Trophoblast cell (in vitro differentiated cells and primary cell): ENCODE results near the gene PHF11.
A peak's percentile ranks its signal among the peaks of the same experiment; 100 is the strongest.

ENCODE experiments used
- DNase-seq, 2 donors: peaks; one replicate each; pipeline ENCODE4 v3.0.0-alpha.2; 2016
- H2AFZ ChIP-seq: 2 replicates; pipeline ENCODE4 v1.6.1; 2013; ENCODE audit warnings: low read length, moderate library complexity, mild to moderate bottlenecking; ENCODE audit not compliant: insufficient read depth, poor library complexity
- H2AK5ac ChIP-seq: 2 replicates; pipeline ENCODE4 v1.6.1; 2013; ENCODE audit warnings: mild to moderate bottlenecking, low read length
- H2BK120ac ChIP-seq: 2 replicates; pipeline ENCODE4 v1.6.1; 2013; ENCODE audit warnings: low read length, mild to moderate bottlenecking, moderate library complexity; ENCODE audit not compliant: insufficient read depth, poor library complexity
- H2BK12ac ChIP-seq: 2 replicates; pipeline ENCODE4 v1.6.1; 2013; ENCODE audit warnings: mild to moderate bottlenecking, low read length, moderate library complexity
- H2BK5ac ChIP-seq: 2 replicates; pipeline ENCODE4 v1.6.1; 2013; ENCODE audit warnings: low read length, low read depth, moderate library complexity, mild to moderate bottlenecking; ENCODE audit not compliant: poor library complexity
- H3K14ac ChIP-seq: 2 replicates; pipeline ENCODE4 v1.6.1; 2013; ENCODE audit warnings: mild to moderate bottlenecking, low read length
- H3K18ac ChIP-seq: 2 replicates; pipeline ENCODE4 v1.6.1; 2013; ENCODE audit warnings: mild to moderate bottlenecking, low read length
- H3K23ac ChIP-seq: 2 replicates; pipeline ENCODE4 v1.6.1; 2013; ENCODE audit warnings: low read length
- H3K27ac ChIP-seq: 2 replicates; pipeline ENCODE4 v1.5.1; 2013; ENCODE audit warnings: low read depth, mild to moderate bottlenecking, inconsistent platforms, low read length, moderate library complexity
- H3K27me3 ChIP-seq: 2 replicates; pipeline ENCODE4 v1.6.1; 2013; ENCODE audit warnings: inconsistent platforms, mild to moderate bottlenecking, low read length, moderate library complexity; ENCODE audit not compliant: insufficient read depth
- H3K36me3 ChIP-seq, 2 experiments: 1 replicate in 1 of 2; 2 replicates in 1 of 2; pipeline ENCODE4 v1.6.1; 2013; ENCODE audit warnings: low read length in 2 of 2, mild to moderate bottlenecking in 2 of 2, moderate library complexity in 1 of 2; ENCODE audit not compliant: insufficient read depth in 2 of 2, control insufficient read depth in 1 of 2
- H3K4ac ChIP-seq: 2 replicates; pipeline ENCODE4 v1.6.1; 2013; ENCODE audit warnings: low read depth, mild to moderate bottlenecking, low read length, moderate library complexity
- H3K4me1 ChIP-seq, 2 experiments: 1 replicate in 1 of 2; 2 replicates in 1 of 2; pipeline ENCODE4 v1.6.1; 2013; ENCODE audit warnings: low read length in 2 of 2, mild to moderate bottlenecking in 2 of 2, moderate library complexity in 1 of 2; ENCODE audit not compliant: insufficient read depth in 2 of 2, control insufficient read depth in 1 of 2
- H3K4me2 ChIP-seq: 2 replicates; pipeline ENCODE4 v1.6.1; 2013; ENCODE audit warnings: inconsistent platforms, mild to moderate bottlenecking, low read length, moderate library complexity
- H3K4me3 ChIP-seq: 2 replicates; pipeline ENCODE4 v1.5.1; 2013; ENCODE audit warnings: mild to moderate bottlenecking, low read depth, low read length, inconsistent platforms
- H3K79me1 ChIP-seq: one replicate; pipeline ENCODE4 v1.6.1; 2013; ENCODE audit warnings: low read length
- H3K79me2 ChIP-seq: 2 replicates; pipeline ENCODE4 v1.6.1; 2013; ENCODE audit warnings: low read length, mild to moderate bottlenecking; ENCODE audit not compliant: control insufficient read depth, insufficient read depth, poor library complexity
- H3K9ac ChIP-seq: 2 replicates; pipeline ENCODE4 v1.6.1; 2013; ENCODE audit warnings: mild to moderate bottlenecking, low read length
- H3K9me3 ChIP-seq: 2 replicates; pipeline ENCODE4 v1.6.1; 2013; ENCODE audit warnings: low read depth, mild to moderate bottlenecking, control low read depth, inconsistent platforms, low read length; ENCODE audit not compliant: insufficient read depth
- H4K12ac ChIP-seq: 2 replicates; pipeline ENCODE4 v1.6.1; 2013; ENCODE audit warnings: low read depth, mild to moderate bottlenecking, low read length, moderate library complexity
- H4K8ac ChIP-seq: 2 replicates; pipeline ENCODE4 v1.6.1; 2013; ENCODE audit warnings: low read depth, mild to moderate bottlenecking, low read length, moderate library complexity
- H4K91ac ChIP-seq: one replicate; pipeline ENCODE4 v1.6.1; 2013; ENCODE audit warnings: low read depth, mild to moderate bottlenecking, low read length, moderate library complexity
- WGBS: extraction: QIAGEN DNeasy Blood & Tissue Kit; methylation state at CpG from one replicate; pipeline ENCODE4 v1.1.7; 2013; ENCODE audit warnings: missing lambda C conversion rate; ENCODE audit not compliant: insufficient read length, insufficient coverage; ENCODE audit errors: extremely low coverage; 5-methylcytosine and 5-hydroxymethylcytosine counted together

Gene PHF11

DNA sequence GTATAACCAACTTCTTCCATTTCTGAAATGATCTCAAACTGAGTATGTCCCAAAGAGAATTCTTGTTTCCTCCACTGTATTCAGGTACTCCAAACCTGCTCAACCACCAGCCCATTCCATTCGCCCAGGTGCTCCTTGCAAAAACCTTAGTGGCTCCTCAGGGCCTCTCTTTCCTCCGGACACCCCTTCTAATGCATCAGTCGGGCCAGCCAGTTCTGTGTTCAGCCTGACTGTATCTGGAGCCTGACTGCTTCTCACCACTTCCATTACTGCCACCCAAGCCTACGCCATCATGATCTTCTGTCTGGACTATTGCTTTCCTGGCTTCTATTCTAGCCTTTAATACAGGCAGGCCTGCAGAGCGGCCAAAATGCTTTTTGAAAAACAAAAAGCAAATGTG, 1.5 kb downstream of the PHF11 start:
- Histone ChIP-seq H4K8ac (no peak overlapping the region), H4K91ac (no peak overlapping the region), H3K9me3 (peaks cover 3% of the 10 kb centered on the region), H2AFZ (no peak overlapping the region), H3K18ac (no peak overlapping the region), H3K27ac (no peak overlapping the region), H4K12ac (no peak overlapping the region), H3K4me2 (no peak overlapping the region), H3K27me3 (no peaks in the 10 kb centered on the region), H2BK12ac (no peak overlapping the region), H3K23ac (no peak overlapping the region), H3K79me2 (peaks cover 1% of the 10 kb centered on the region), H3K14ac (no peak overlapping the region), H2BK5ac (no peak overlapping the region), H3K4me3 (no peak overlapping the region), H2BK120ac (no peak overlapping the region), H3K4ac (no peak overlapping the region), H3K4me1 (peaks cover 0 to 3% of the 10 kb centered on the region in 2 experiments), H3K9ac (no peak overlapping the region), H2AK5ac (no peak overlapping the region), H3K79me1 (peaks cover 9% of the 10 kb centered on the region), H3K36me3 (no peaks in the 10 kb centered on the region)
- peak; percentile 26 to 61 for DNase-seq
- WGBS: no CpG with 5 or more reads among the region's 5 CpGs

DNA sequence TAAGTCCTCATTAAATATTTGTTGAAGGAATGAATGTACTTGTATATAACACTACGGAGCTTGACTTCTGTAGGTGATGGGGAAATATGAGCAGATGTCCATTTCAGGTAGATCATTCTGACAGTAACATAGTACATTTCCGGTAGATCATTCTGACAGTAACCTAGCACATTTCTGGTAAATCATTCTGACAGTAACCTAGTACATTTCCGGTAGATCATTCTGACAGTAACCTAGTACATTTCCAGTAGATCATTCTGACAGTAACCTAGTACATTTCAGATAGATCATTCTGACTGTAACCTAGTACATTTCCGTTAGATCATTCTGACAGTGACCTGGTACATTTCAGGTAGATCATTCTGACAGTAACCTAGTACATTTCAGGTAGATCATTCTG, 2.5 kb downstream of the PHF11 start:
- Histone ChIP-seq H3K27me3 (no peaks in the 10 kb centered on the region), H3K23ac (no peak overlapping the region), H3K9me3 (peaks cover 3% of the 10 kb centered on the region), H4K8ac (no peak overlapping the region), H4K12ac (no peak overlapping the region), H2BK120ac (no peak overlapping the region), H2BK5ac (no peak overlapping the region), H3K4ac (no peak overlapping the region), H3K27ac (no peak overlapping the region), H3K4me1 (peaks cover 0 to 3% of the 10 kb centered on the region in 2 experiments), H3K4me3 (no peak overlapping the region), H2BK12ac (no peak overlapping the region), H3K79me2 (peaks cover 1% of the 10 kb centered on the region), H3K18ac (no peak overlapping the region), H4K91ac (no peak overlapping the region), H3K79me1 (peaks cover 9% of the 10 kb centered on the region), H3K9ac (no peak overlapping the region), H2AK5ac (no peak overlapping the region), H2AFZ (no peak overlapping the region), H3K14ac (no peak overlapping the region), H3K4me2 (no peak overlapping the region), H3K36me3 (no peaks in the 10 kb centered on the region)
- WGBS: no CpG with 5 or more reads among the region's 4 CpGs
- no peak for DNase-seq

DNA sequence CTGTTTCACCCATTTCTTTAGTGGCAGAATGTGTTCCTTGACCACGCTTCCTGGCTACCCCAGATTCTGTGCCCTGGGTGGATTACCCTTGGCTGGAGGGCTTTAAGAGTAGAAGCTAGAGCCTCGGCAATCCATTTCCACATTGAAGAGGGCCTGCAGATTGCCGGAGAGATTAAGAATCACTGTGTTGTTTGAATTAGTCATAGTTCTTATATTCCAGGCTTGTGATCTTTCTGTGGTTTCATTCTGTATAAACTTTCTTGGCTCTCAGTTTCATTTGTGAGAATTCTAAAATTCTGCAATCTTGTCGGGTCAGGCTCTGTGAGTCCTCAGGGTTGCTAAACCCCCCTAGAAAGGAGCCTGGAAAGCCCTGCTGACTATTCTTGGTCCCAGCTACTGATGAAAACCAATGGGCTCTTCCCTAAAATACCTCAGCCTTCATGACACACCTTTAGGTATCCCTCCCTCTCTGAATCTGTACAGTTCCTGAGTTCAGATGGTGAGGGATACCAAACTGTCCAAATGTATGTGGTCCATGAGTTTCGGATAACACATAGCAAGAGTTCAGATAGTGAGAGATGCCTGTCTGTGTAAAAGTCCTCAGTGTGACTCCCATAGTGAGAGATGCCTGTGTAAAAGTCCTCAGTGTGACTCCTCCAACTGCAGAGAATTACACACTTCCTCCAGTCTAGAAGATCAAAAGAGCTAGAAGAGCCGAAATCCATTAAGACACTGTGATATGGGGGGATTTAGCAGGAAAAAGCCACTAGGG, 4.3 kb downstream of the PHF11 start:
- H3K4me3 ChIP-seq: no peak overlapping the region
- H3K14ac ChIP-seq: no peak overlapping the region
- H2AK5ac ChIP-seq: no peak overlapping the region
- WGBS: no CpG with 5 or more reads among the region's 6 CpGs
- no peak overlapping the region for H2BK120ac ChIP-seq
- H3K18ac ChIP-seq: no peak overlapping the region
- H3K27me3 ChIP-seq: no peaks in the 10 kb centered on the region
- H3K36me3 ChIP-seq: no peaks in the 10 kb centered on the region
- no peak overlapping the region for H3K23ac ChIP-seq
- H3K4ac ChIP-seq: no peak overlapping the region
- peaks cover 0 to 3% of the 10 kb centered on the region in 2 experiments for H3K4me1 ChIP-seq
- no peak overlapping the region for H2BK5ac ChIP-seq
- no peak overlapping the region for H2AFZ ChIP-seq
- H3K9me3 ChIP-seq: peaks cover 3% of the 10 kb centered on the region
- DNase-seq: peak in 1 of 2 donors; percentile 39
- H3K27ac ChIP-seq: no peak overlapping the region
- no peak overlapping the region for H2BK12ac ChIP-seq
- no peak overlapping the region for H3K4me2 ChIP-seq
- H4K12ac ChIP-seq: no peak overlapping the region
- H4K91ac ChIP-seq: no peak overlapping the region
- no peak overlapping the region for H3K9ac ChIP-seq
- no peak overlapping the region for H4K8ac ChIP-seq
- peaks cover 9% of the 10 kb centered on the region for H3K79me1 ChIP-seq
- H3K79me2 ChIP-seq: peaks cover 1% of the 10 kb centered on the region

DNA sequence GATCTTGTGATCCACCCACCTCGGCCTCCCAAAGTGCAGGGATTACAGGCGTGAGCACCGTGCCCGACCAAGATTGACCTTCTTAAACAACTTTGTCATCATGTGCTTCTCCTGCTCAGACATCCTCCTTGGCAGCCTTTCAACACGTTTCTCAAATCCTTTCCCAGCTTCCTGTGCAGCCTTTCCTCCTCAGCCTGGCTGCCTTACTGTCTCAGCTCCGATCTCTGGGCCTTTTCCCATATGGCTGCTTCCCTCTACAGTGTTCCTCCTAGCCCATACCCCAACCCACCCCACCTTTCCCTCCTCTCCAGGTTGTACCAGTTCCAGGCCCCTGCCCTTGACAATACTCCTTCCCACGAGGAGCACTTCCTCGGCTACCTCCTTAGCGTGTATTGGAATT, 7.2 kb downstream of the PHF11 start:
- Histone ChIP-seq H4K12ac (no peak overlapping the region), H3K79me1 (no peaks in the 10 kb centered on the region), H3K14ac (no peak overlapping the region), H3K23ac (no peak overlapping the region), H3K36me3 (no peaks in the 10 kb centered on the region), H3K27ac (no peak overlapping the region), H3K4me2 (no peak overlapping the region), H2AK5ac (no peak overlapping the region), H3K27me3 (no peaks in the 10 kb centered on the region), H3K4me3 (no peak overlapping the region), H3K79me2 (no peaks in the 10 kb centered on the region), H2BK12ac (no peak overlapping the region), H4K8ac (no peak overlapping the region), H3K18ac (no peak overlapping the region), H3K4me1 (no peaks in the 10 kb centered on the region), H3K9ac (no peak overlapping the region), H2AFZ (no peak overlapping the region), H3K9me3 (no peaks in the 10 kb centered on the region), H3K4ac (no peak overlapping the region), H4K91ac (no peak overlapping the region), H2BK120ac (no peak overlapping the region), H2BK5ac (no peak overlapping the region)
- no CpG with 5 or more reads among the region's 9 CpGs for WGBS
- DNase-seq: no peak
